H1 (cell line): ENCODE results near the gene SNX20. TPM values are rescaled to one million over a fixed set of nuclear protein-coding genes. Genes with fewer than 3 reads are reported as not detected.

Experiments used
- SRF ChIP-seq: IDR thresholded peaks from 2 replicates; pipeline ENCODE4 v1.6.1; 2011; ENCODE audit warnings: mild to moderate bottlenecking, low read depth, low read length, moderate library complexity
- SUZ12 ChIP-seq: fragments of 200-600 bp; sonication (generic); IDR thresholded peaks from 2 replicates; pipeline ENCODE4 v1.6.1; 2012; ENCODE audit warnings: mild to moderate bottlenecking, inconsistent platforms, low read length, moderate library complexity, mixed read lengths
- polyA plus RNA-seq, 7 experiments: library from polyadenylated mRNA; depleted of rRNA in 3 of 7; stranded (reverse) in 5 of 7; unstranded in 2 of 7; fragments of >200 nt in 5 of 7; fragments of 200-250 nt in 2 of 7; gene quantifications; 1 replicate in 5 of 7; 2 replicates in 1 of 7; 4 replicates in 1 of 7; pipeline versions ENCODE4 v1.2.1 to v1.2.3, GENCODE V29; 2011 to 2013; ENCODE audit warnings: missing spikeins in 2 of 7, mixed read lengths in 2 of 7
- total RNA-seq: library from RNA; stranded (reverse); fragmentation: NEBNext Ultra II Directional; extraction: Animal tissue kit (Norgen Biotek cat#: 25700); gene quantifications from 2 replicates; pipeline ENCODE4 v1.2.1, GENCODE V29; 2021

SNX20 gene
- total and polyA plus RNA-seq, 2 of the 8 experiments (the other 6 are each of a cell fraction or from before 2014, with no cell fraction given): not detected

DNA sequence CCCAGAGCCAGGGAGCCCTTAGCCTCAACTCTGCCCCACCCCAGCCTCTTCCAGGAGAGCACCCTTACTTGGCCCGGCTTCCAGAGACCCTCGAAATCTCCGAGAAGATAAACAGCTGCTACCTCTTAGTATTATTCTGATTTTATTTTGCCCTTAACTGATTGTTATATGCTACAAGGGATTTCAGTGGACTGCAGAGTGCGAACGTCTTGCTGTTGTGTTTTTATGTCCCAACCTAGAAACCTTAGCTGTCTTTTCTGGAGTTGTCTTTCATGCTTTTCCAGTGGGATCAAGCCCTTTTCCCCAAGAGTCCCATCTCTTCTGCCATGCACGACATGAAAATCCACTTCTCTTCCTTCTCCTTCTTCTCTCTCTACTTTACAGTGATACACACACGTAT, 47.0 kb downstream of the SNX20 start (continued):
- no peak for TF ChIP-seq SUZ12
- no peak for TF ChIP-seq SRF
- TF ChIP-seq, all 59 proteins: peak for 0
